DND-41 (cell line): ENCODE results near the gene NOS1.

Experiments used
- EZH2 ChIP-seq: IDR thresholded peaks from 3 replicates; pipeline ENCODE4 v1.6.1; 2012; ENCODE audit warnings: borderline replicate concordance, low read depth, mild to moderate bottlenecking, moderate library complexity, low read length, inconsistent platforms; ENCODE audit not compliant: severe bottlenecking
- TF ChIP-seq, protein P1 (sequence below): IDR thresholded peaks from 2 replicates; pipeline ENCODE4 v1.5.1; 2012; ENCODE audit warnings: borderline replicate concordance, low read length, moderate library complexity, mild to moderate bottlenecking; ENCODE audit not compliant: poor library complexity, severe bottlenecking; ENCODE audit errors: extremely low read depth

DNA sequence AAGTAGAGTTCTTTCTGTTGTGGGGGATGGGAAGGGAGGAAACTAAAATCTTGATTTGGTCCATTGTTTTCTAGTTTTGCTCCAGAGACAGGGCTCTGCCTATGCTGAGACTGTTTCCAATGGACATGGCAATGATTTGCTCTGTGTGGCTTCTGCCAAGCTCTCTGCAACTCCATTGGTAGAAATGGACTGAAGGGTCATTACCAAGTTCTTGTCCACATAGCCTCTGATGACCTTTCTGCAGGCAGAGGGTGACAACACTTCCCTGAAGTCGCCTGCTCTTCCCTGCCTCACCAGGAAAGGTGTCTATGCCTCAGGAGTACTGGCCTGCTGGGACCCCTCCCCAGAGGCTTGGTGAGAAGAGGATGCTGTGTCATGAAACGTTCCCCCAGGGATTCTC lies 39.5 kb upstream of the NOS1 start:
- no peak for TF ChIP-seq EZH2
- TF ChIP-seq, protein P1, sequence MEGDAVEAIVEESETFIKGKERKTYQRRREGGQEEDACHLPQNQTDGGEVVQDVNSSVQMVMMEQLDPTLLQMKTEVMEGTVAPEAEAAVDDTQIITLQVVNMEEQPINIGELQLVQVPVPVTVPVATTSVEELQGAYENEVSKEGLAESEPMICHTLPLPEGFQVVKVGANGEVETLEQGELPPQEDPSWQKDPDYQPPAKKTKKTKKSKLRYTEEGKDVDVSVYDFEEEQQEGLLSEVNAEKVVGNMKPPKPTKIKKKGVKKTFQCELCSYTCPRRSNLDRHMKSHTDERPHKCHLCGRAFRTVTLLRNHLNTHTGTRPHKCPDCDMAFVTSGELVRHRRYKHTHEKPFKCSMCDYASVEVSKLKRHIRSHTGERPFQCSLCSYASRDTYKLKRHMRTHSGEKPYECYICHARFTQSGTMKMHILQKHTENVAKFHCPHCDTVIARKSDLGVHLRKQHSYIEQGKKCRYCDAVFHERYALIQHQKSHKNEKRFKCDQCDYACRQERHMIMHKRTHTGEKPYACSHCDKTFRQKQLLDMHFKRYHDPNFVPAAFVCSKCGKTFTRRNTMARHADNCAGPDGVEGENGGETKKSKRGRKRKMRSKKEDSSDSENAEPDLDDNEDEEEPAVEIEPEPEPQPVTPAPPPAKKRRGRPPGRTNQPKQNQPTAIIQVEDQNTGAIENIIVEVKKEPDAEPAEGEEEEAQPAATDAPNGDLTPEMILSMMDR = no peak
